ENCODE results near the gene LRRC52. TPM values are rescaled to one million over a fixed set of nuclear protein-coding genes. Genes with fewer than 3 reads are reported as not detected.

The LRRC52 gene
- total RNA-seq, 4 donors from 2014 or later, result not detected

GRCh38 chr1:165542647-165543046, 1.2 kb upstream of the LRRC52 start:
- no peak overlapping the region for H3K27ac ChIP-seq
- H3K27me3 ChIP-seq, result no peaks in the 10 kb centered on the region
- WGBS, 2 donors (ENCODE audit: low coverage in 1 of 2), result 0% methylated on average over 1 of the region's 1 CpG
- TF ChIP-seq POLR2A (IDR thresholded peaks at IDR 0.05) (no peak), CTCF (IDR thresholded peaks at IDR 0.05) (no peak), POLR2AphosphoS5 (IDR thresholded peaks at IDR 0.05) (no peak), EP300 (IDR thresholded peaks at IDR 0.05) (no peak)
- no peak overlapping the region for H3K4me3 ChIP-seq
- no peaks in the 10 kb centered on the region for H3K36me3 ChIP-seq
- peaks cover 0 to 13% (median 5%) of the 10 kb centered on the region in 3 donors for H3K4me1 ChIP-seq
- no peaks in the 10 kb centered on the region for H3K9me3 ChIP-seq
- ATAC-seq, result no peak

DNA sequence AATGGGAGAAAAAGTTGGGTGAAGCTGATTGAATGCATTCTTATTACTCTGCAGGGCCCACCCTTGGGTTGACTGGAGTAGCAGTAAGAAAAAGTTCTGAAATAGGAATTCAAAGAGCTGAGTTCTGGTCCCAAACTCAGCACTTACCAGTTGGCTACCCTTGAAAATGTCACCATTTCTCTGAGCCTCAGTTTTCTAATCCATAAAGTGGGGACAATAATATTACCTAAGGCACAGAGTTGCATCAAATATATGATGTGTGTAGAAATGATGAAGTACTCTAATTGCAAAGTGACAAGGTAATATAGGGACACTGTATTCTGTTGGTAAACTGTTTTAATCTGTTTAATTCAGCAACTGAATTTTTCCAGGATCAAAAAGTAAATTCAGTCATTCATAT, 1.2 kb downstream of the LRRC52 start:
- H3K9me3 ChIP-seq, result no peaks in the 10 kb centered on the region
- H3K4me3 ChIP-seq, result no peak overlapping the region
- no peak overlapping the region for H3K27ac ChIP-seq
- H3K27me3 ChIP-seq, result no peaks in the 10 kb centered on the region
- TF ChIP-seq POLR2AphosphoS5 (IDR thresholded peaks at IDR 0.05) (no peak), CTCF (IDR thresholded peaks at IDR 0.05) (no peak), POLR2A (IDR thresholded peaks at IDR 0.05) (no peak)
- peaks cover 0 to 13% (median 5%) of the 10 kb centered on the region in 3 donors for H3K4me1 ChIP-seq
- H3K36me3 ChIP-seq, result no peaks in the 10 kb centered on the region
- no peak for ATAC-seq

DNA sequence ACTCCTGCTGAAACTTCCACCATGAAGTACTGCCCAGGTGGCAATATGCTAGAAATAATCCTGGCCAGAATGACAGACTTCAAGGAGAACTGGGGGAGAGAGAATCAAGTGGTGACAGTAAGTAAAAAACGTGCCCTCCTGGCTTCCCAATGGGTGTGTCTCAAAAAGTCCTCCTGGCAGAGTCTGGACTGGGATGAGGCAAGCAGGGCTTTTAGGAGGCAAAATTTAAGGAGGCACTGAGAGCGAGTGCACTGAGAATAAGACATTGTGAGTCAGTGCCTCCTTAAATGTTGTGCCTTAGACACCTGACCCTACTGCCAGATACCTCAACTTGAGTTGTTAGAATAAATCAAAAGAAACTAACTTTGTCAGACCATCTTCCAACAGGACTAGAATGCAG, 2.2 kb downstream of the LRRC52 start:
- no peak for TF ChIP-seq CTCF (IDR thresholded peaks at IDR 0.05)
- TF ChIP-seq EP300 (IDR thresholded peaks at IDR 0.05), result no peak
- TF ChIP-seq POLR2AphosphoS5 (IDR thresholded peaks at IDR 0.05), result no peak
- no peak for TF ChIP-seq POLR2A (IDR thresholded peaks at IDR 0.05)
- 0 to 40% methylated on average over 1 to 2 of the region's 2 CpGs for WGBS, 2 donors (ENCODE audit: low coverage in 1 of 2)
- ATAC-seq, result no peak
- Histone ChIP-seq H3K36me3 (no peaks in the 10 kb centered on the region), H3K4me1 (peaks cover 0 to 13% (median 5%) of the 10 kb centered on the region in 3 donors), H3K27ac (no peak overlapping the region), H3K27me3 (no peaks in the 10 kb centered on the region), H3K4me3 (no peak overlapping the region), H3K9me3 (no peaks in the 10 kb centered on the region)

DNA sequence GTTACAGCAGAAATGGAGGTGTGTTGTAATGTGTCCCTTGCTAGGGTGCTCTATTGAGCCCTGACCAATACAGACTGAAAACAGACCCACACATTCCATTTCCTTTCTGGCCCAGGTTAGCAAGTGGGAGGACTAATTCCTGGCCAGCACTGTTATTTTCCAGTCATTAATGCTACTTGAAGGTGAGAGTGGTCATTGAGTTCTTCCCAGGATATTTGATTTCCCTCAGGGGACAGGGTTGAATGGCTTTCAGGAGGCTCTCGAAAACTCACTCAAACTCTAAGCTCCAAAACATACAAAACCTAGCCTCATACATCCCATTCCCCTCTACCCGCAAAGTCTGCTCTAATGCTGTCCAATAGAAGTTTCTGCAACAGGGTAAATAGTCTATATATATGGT, 6.2 kb downstream of the LRRC52 start:
- Histone ChIP-seq H3K36me3 (no peaks in the 10 kb centered on the region), H3K27me3 (no peaks in the 10 kb centered on the region), H3K27ac (no peak overlapping the region), H3K4me3 (no peak overlapping the region), H3K4me1 (no peaks in the 10 kb centered on the region), H3K9me3 (no peaks in the 10 kb centered on the region)
- ATAC-seq, result no peak
- no peak for TF ChIP-seq POLR2A (IDR thresholded peaks at IDR 0.05)
- TF ChIP-seq EP300 (IDR thresholded peaks at IDR 0.05), result no peak
- TF ChIP-seq POLR2AphosphoS5 (IDR thresholded peaks at IDR 0.05), result no peak
- no peak for TF ChIP-seq CTCF (IDR thresholded peaks at IDR 0.05)
- whole genome bisulfite sequencing, 2 donors (ENCODE audit: low coverage in 1 of 2), result 73 to 76% methylated on average over 2 of the region's 2 CpGs

DNA sequence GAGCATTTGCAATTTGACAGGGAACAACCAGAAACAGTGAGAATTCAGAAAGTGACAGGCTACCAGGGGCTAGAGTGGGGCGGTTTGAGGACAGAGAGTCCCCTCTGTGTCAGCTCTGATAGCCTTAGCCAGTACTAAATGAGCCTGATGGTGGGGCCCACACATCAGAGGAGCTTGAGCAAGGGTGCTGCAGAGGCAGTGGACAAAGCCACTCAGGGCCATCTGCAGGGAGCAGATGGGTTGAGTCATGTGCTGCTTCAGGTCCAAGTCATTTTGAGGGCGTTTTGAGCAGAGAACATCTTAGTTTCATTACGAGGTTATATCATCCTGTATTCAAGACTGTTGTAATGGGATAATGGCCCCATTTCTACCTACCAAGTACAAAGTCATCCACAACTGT, 7.7 kb downstream of the LRRC52 start:
- no peak overlapping the region for H3K27ac ChIP-seq
- H3K4me1 ChIP-seq, result no peaks in the 10 kb centered on the region
- H3K27me3 ChIP-seq, result peaks cover 7% of the 10 kb centered on the region
- H3K4me3 ChIP-seq, result no peak overlapping the region
- no peak for ATAC-seq
- TF ChIP-seq EP300 (IDR thresholded peaks at IDR 0.05), result no peak
- 60 to 62% methylated on average over 1 to 2 of the region's 3 CpGs for WGBS, 2 donors (ENCODE audit: low coverage in 1 of 2)
- H3K36me3 ChIP-seq, result no peaks in the 10 kb centered on the region
- no peaks in the 10 kb centered on the region for H3K9me3 ChIP-seq

All from gastroesophageal sphincter (tissue), 4 donors.